Activated effector memory CD4-positive, alpha-beta T cell treated with anti-CD3 and anti-CD28 coated beads, Interleukin-2, amount 50 U/mL, for 16 hours (primary cell): ENCODE data around the gene ZNF565.
"Not testable (repeated sequence)": the region's sequence is repeated elsewhere in the genome, so short reads cannot be mapped to it uniquely, and the experiment has no call there.

ENCODE experiments used
- DNase-seq: peaks from one replicate; pipeline ENCODE4 v3.0.0-alpha.2; 2020

The ZNF565 gene

GRCh38 chr19:36214386-36215275 is at the start of gene ZNF565, which contains the start of gene ZNF146:
TSS of gene ZNF565 (minus strand) at chr19:36214665. CDS start at chr19:36201985, 12,680 bp downstream.
TSS of gene ZNF146 (plus strand) at chr19:36215106. CDS start at chr19:36236441, 21,335 bp downstream.
- peak; percentile 98 for DNase-seq

- no peak for DNase-seq
Measured at GRCh38 chr19:36259211-36259610, 44.7 kb upstream of the ZNF565 start.

- no peak for DNase-seq
Measured at GRCh38 chr19:36258028-36258875, 43.8 kb upstream of the ZNF565 start.

- no peak for DNase-seq
Measured at GRCh38 chr19:36257520-36257876, 43.0 kb upstream of the ZNF565 start.

GRCh38 chr19:36256853-36257519 is 42.5 kb upstream of the ZNF565 start:
- DNase-seq: no peak

GRCh38 chr19:36256064-36256463 is 41.6 kb upstream of the ZNF565 start:
- no peak for DNase-seq

- DNase-seq: no peak
Measured at GRCh38 chr19:36255316-36255715, 40.9 kb upstream of the ZNF565 start.

GRCh38 chr19:36254848-36255247 is 40.4 kb upstream of the ZNF565 start:
- no peak for DNase-seq

GRCh38 chr19:36252047-36252446 is 37.6 kb upstream of the ZNF565 start:
- no peak for DNase-seq

GRCh38 chr19:36246006-36246481 is 31.6 kb upstream of the ZNF565 start:
- DNase-seq: no peak

- DNase-seq: no peak
Measured at GRCh38 chr19:36245210-36246005, 30.9 kb upstream of the ZNF565 start.

- DNase-seq: no peak
Measured at GRCh38 chr19:36244066-36244465, 29.6 kb upstream of the ZNF565 start.

GRCh38 chr19:36236946-36237310 is 22.5 kb upstream of the ZNF565 start:
- DNase-seq: no peak

- no peak for DNase-seq
Measured at GRCh38 chr19:36236304-36236945, 22.0 kb upstream of the ZNF565 start.

- DNase-seq: not testable (repeated sequence)
Measured at GRCh38 chr19:36233626-36234025, 19.2 kb upstream of the ZNF565 start.

GRCh38 chr19:36225219-36225892 is 10.9 kb upstream of the ZNF565 start:
- no peak for DNase-seq

- DNase-seq: no peak
Measured at GRCh38 chr19:36222503-36222902, 8.0 kb upstream of the ZNF565 start.

GRCh38 chr19:36221474-36221873 is 7.0 kb upstream of the ZNF565 start:
- no peak for DNase-seq

- no peak for DNase-seq
Measured at GRCh38 chr19:36215276-36216123, 1.0 kb upstream of the ZNF565 start.

- no peak for DNase-seq
Measured at GRCh38 chr19:36212895-36213294, 1.6 kb downstream of the ZNF565 start.
